ENCODE results near the gene PRR5.

Gene PRR5

DNA sequence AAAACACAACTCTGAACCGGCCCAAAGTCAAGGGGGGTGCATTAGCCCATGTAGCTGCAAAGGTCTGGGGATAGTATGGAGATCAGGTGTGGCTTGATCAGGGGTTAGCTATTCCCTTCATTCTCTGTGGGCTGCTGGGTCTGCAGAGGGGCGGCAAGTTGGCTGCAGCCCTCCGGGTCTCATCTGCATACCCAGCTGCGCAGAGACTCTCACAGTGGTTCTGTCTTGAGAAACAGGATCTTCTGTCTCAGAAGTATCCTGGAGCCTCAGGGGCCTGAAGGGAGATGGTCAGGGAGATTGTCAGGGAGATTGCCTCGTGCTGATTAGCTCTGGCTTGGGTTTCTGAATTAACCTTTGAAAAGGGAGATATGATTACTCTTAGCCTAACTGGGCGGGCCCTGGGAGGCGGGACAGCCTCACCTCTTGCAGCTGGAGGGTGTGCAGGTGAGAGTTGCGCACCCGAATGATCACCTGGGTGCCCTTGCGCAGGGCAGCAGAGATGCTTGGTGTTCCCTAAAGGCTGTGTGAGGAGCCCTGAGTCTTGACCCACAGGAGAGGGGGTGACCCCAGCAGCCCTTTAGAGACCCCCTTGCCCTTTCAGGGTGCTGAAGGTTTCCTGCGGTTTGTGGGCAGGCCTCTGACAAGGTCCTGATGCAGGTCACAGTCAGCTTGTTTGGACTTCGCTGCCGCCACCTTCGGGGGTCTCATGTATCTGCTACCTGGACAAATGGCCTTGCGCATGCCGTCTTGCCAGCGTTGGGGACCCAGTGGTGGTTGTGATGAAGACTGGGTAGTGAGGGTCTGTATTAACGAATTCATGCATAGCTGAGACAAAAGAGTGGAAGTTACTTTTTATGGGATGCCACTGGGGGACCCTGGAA, 57.7 kb downstream of the PRR5 start:
- DNase-seq, result no peak

GRCh38 chr22:44760476-44760875, 58.5 kb downstream of the PRR5 start:
- no peak for DNase-seq

DNA sequence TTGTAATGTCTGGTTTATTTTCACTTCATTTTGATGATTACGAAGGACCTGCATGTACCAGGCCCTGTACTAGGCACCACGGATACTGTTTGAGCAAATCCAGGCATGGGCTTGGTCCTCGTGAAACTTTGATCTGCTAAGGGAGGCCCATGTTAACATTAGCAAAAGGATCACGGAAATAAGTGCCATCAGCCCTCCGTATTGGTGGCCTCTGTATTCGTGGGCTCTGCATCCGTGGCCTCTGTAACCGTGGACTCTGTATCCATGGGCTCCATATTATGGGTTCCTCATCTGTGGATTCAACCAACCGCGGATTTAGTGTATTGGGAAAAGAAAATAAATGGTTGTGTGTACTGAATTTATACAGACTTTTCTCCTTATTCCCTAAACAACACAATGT, 59.0 kb downstream of the PRR5 start:
- no peak for DNase-seq

DNA sequence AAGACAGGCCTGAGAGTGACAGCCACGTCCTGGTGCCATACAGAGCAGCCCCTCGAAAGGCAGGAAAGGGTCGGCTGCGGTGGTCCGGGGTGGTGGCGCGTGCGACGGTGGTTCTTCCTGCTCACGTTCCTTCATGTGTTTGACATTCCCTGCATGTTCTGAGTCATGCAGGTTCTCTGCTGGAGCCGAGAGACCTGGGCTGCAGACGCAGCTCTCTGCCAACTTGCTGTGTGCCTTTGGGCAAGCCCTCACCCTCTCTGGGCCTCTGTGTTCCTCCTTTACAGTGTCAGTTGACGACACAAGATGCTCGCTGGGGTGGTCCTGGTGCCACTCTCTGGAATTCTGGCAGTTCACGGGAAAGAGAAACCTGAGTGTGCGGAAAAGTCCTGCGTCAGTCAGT, 62.4 kb downstream of the PRR5 start:
- DNase-seq, result no peak

DNA sequence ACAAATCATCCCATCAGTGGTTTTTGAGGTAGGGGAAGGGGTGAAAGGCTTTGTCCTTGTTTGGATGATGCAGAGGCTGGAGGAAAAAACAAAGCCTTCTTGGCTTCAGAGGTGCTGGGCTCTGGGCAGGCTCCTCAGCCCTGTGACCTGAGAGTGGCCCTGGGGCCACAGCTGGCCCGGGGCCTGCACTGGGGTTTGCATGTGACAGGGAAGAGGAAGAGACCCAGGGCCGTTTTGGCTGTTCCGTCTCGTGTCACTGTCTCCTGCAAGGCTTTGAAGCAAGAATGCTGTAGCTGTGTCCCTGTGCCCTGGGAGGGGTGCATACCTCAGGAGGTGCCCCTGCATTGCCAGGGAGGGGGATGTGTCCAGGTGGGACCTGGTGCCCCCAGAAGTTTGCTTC, 63.0 kb downstream of the PRR5 start:
- DNase-seq, result no peak

DNA sequence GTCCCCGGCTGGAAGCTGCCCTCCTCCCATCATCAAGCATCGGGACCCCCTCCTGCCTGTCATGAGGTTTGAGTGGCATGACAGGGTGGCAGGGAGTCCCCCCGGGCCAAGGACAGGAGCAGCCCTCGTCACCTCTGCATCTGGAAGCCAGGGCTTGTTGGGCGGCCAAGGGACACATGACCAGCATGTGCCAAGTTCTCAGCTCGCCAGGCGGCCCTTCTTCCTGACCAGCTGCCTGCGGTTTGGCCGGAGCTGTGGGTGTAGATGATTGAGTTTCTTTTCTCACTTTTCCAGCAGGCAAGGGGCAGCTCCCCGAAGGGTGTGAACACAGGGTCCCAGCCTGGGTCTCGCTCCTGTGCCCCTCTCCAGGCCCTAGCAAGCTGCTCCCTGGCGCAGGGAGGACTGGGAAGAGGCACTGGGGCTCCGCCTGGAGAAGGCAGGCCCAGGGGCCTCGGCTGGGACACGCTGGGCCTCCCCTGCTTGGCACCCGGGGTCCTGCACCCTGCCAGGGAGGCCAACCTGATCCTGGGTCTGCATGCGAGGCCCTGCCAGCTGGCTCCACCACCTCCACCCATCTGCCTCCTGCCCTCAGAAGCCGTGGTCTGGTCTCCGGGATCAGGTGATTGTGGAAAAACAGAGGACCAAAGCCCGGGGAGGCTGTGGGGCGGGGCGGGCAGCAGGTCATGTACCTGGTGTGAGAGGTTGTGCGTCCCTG, 63.7 kb downstream of the PRR5 start:
- no peak for DNase-seq

- no peak for DNase-seq
Measured at GRCh38 chr22:44773082-44773481, 71.1 kb downstream of the PRR5 start.

GRCh38 chr22:44775862-44776261, 73.9 kb downstream of the PRR5 start:
- no peak for DNase-seq

GRCh38 chr22:44776605-44777363, 74.8 kb downstream of the PRR5 start:
- DNase-seq, result no peak

- DNase-seq, result no peak
Measured at GRCh38 chr22:44777364-44777755, 75.4 kb downstream of the PRR5 start.

DNA sequence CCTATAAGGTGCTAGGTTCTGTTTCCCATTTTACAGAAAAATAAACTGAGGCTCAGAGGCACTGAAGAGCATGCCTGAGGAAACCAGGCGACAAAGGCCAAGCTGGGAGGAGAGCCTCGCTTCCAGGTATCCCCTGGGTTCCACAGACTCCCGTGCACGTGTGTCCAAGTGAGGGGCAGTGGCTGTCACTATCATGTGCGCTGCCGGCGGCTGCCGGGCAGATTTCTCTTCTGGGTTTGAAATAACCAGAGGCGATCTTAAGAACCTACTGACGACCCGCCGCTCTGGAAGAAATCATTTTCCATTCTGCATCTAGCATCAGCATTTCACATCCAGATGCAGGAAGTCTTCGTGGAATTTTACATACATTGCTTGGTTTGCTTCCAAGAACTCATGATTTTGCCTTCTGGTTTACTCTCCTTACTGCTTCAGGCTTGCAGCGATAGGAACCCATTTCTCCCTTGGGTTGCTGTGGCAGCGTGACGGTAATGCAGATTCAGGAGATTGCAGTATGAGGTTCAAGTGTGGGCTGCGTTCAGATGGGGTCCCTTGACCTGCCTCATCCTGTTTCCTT, 79.0 kb downstream of the PRR5 start:
- no peak for DNase-seq

GRCh38 chr22:44782363-44782963, 80.5 kb downstream of the PRR5 start:
- no peak for DNase-seq

DNA sequence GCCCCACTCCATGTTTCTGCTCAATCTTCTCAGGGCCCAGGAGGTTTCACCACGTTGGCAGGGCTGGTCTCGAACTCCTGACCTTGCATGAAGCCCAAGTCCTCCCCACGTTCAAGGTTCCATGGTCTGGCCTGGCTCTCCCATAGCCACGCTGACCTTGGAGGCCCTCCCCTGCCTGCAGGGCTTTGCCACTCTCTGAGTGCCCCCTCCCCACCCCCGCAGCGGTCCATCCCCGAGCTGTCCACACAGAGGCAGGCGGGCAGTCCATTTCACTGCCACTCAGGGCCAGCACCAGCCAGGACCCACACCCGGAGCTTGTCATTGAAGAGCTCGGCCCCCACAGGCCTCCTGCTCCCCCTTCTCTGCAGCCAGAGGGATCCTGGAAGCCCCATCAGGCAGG, 81.1 kb downstream of the PRR5 start:
- no peak for DNase-seq

GRCh38 chr22:44783581-44783980, 81.6 kb downstream of the PRR5 start:
- DNase-seq, result no peak

- no peak for DNase-seq
Measured at GRCh38 chr22:44786136-44786535, 84.1 kb downstream of the PRR5 start.

GRCh38 chr22:44786610-44787009, 84.6 kb downstream of the PRR5 start:
- no peak for DNase-seq

Measured in stimulated activated CD4-positive, alpha-beta T cell treated with anti-CD3 and anti-CD28 coated beads, Interleukin-1b, Interleukin-23, amount 100 ng/mL, for 48 hours (primary cell).